Stimulated activated CD8-positive, alpha-beta memory T cell treated with anti-CD3 and anti-CD28 coated beads, Interleukin-15, amount 100 ng/mL, for 48 hours (primary cell): Measurements from ENCODE around the gene PDE12.
"Not testable (repeated sequence)": the region's sequence is repeated elsewhere in the genome, so short reads cannot be mapped to it uniquely, and the experiment has no call there.

Source experiments
- DNase-seq, 2 donors: peaks; one replicate each; pipeline ENCODE4 v3.0.0-alpha.2; 2020; ENCODE audit warnings: low read depth in 2 of 2

Gene PDE12

DNA sequence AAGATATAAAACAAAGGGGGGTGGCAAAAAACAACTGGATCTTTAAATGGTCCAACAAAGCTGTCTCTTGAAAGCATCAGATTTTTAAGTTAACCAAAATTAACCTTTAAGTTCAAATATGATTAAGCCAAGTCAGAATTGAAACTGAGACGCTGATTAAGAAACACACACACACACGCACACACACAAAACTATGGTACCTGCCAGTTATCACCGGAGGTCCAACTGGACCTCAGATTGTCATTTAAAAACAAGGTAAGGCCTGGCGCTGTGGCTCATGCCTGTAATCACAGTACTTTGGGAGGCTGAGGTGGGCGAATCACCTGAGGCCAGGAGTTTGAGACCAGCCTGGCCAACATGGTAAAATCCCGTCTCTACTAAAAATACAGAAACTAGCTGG lies 30.7 kb downstream of the PDE12 start:
- no peak for DNase-seq

DNA sequence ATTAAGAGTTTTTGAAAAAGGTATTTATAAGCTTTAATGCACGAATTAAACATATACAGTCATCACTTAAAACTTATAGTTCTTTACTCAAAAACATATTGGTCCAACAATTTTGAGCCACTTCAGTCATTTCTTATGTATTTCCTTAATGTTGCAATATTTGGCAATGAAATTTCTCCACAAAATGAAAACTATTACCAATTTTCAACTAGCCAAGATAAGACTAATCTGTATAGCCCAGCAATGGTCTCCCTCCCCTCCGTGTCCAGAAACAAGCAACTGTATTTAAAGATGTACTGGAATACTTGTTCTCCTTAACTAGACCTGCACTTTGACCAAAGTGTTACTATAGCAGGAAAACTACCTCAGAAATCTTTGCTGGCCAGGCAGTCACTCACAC lies 31.8 kb downstream of the PDE12 start:
- no peak for DNase-seq

DNA sequence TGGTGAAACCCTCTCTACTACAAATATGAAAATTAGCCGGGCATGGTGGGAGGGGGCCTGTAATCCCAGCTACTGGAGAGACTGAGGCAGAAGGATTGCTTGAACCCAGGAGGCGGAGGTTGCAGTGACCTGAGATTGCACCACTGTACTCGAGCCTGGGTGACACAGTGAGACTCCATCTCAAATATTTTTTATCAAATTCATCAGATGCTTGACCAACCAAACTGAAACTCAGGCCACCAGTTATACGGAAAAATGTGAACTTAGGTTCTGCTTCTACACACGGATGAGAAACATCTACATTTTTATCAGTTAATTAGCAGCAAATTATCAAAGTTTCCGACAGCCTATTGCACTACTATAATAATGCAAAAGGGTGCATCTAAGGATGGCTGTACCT lies 36.2 kb downstream of the PDE12 start:
- DNase-seq: no peak

DNA sequence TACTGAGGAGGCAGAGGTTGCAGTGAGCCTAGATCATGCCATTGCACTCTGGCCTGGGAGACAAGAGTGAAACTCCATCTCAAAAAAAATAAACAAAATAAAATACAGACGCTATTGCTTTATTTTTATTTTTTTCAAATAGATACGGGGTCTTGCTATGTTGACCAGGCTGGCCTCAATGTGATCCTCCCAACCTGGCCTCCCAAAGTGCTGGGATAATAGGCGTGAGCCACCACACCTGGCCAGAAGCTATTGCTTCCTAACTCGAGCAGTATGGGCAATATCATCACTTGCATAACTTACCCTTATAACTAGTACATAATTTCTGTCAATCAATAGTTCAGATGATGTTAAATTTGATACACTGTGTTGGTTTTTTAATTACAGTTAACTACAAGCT lies 38.1 kb downstream of the PDE12 start:
- no peak for DNase-seq

DNA sequence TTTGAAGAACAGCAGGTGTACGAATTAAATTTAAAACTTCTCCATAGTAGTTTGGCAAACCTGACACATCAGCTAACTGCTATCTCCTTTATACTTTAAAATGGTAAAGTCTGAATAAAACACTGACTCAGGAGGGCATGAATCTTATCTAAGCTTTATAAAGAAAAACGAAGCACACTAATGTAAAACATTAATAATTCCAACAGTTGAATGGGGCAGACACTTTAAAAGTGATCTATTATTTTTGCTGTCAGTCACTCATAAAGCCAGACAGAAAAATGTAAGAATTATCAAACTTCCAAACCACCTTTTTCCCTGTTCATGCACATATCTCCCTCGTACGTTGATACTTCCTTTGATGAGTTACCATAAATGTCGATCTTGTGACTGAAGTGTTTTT lies 38.5 kb downstream of the PDE12 start:
- DNase-seq: no peak

DNA sequence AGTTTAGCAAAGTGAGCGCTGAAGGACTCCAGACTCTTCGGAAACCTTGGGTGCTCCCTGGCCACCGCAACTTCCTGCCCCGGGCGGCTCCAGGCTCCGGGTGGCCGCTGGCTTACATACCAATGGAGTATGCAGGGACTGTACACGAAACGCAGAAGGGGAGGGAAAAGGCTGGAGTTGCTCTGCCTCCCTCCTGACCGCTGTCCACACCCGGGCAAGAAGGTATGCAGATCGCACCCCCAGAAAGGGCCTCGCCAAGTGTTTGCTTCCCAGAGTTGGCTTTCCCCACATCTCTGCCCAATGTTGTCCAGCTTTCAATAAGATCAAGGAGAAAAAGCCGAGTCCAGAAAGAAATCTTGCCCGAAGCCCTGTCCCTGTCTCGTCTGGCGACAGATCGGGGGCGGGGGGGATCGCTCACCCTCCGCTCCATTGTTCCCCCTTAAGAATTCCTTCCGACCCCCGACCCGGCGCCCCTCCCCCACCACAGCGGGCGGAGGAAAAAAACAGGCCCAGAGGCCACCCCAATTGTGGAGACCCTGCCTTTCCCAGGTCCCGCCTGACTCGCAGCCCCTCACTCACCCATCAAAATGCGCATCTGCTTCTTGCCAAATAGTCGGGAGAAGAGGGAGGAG lies 40.5 kb downstream of the PDE12 start:
- DNase-seq: peak; percentile 41 to 52

DNA sequence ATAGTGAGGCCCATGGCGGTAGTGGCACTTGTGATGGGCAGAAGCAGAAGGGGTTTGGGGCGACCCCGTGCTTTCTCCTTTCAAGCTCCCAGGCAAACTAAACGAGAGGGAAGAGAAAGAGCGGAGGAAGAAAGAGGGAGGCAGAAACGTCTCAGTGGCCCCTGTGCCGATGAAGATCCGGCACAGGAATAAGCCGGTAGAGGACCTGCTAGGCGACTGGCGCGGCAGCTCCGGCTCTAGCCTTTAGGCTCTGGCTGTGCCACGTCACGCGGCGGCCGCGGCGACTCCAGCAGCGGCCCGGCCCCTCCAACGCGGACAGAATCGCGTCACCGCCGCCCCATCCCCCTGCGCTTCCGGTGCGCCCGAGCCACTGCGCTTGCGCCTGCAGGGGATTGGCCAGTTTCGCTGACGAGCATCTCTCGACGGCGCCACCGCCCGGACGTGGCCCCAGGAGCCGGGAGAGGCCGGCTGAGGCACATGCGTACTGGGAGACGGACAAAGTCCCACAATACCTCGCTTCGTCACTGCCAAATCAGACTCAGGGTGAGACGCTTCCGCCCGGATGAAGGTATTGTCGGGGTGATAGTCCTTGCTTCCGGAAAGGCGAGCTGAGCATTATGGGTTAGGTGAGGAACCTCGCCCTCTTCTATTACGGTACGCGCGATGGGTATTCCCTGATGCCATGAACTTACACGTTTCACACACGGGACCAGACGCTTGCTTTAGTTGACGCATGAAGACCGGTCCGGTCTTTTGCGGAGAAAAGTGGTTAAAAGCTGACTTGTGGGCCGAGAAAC lies 41.3 kb downstream of the PDE12 start, which contains the start of gene ARF4:
ARF4 (minus strand) TSS at position 218 of the 797 bp plus-strand sequence; CDS start at position 14, 204 bp downstream.
- peak; percentile 100 for DNase-seq

DNA sequence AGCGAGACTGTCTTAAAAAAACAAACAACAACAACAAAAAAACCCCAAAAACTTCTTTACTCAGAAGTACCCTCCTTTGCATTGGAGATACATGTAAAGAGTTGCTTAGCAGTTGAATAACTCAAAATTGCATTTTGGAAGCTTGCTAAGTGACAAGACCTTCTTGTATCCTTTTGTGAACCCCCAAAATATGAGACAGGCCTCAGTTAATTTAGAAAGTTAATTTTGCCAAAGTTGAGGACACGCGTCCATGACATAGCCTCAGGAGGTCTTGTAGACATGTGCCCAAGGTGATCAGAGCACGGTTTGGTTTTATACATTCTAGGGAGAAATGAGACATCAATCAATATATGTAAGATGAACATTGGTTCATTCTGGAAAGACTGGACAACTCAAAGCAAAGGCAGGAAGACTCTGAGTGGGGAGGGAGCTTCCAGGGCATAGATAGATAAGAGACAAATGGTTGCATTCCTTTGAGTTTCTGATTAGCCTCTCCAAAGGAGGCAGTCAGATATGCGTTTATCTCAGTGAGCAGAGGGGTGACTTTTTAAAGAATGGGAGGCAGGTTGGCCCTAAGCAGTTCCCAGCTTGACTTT lies 42.8 kb downstream of the PDE12 start:
- no peak for DNase-seq

DNA sequence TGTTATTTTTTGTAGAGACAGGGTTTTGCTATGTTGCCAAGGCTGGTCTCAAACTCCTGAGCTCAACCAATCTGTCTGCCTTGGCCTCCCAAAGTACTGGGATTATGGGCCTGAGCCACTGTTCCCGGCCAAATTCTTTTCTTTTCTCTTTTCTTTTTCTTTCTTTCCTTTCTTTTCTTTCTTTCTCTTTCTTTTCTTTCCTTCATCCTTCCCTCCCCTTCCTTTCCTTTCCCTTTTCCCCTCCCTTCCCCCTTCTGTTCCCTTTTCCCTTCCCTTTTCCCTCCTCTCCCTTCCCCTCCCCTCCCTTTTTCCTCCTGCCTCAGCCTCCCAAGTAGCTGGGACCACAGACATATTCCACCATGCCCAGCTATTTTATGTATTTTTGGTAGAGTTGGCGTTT lies 44.1 kb downstream of the PDE12 start:
- DNase-seq: no peak

DNA sequence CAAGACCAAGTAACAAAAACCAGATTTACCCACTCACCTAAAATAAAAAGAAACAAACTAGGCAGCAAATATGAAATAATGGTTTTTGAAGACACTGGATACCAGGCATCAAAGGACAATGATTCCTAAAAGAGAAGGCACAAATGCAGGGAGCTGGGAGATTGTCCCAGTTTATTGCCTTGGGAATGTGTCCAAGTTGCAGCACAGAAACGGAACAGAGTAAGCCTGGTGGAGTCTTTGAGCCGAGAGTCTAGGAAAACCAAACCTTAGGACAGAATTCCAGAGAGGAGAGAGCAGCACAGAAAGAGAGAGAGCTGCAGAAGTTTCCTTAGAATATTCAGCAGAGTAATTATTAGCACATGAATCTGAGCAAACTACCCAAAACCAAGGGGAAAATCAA lies 48.9 kb downstream of the PDE12 start:
- DNase-seq: no peak

DNA sequence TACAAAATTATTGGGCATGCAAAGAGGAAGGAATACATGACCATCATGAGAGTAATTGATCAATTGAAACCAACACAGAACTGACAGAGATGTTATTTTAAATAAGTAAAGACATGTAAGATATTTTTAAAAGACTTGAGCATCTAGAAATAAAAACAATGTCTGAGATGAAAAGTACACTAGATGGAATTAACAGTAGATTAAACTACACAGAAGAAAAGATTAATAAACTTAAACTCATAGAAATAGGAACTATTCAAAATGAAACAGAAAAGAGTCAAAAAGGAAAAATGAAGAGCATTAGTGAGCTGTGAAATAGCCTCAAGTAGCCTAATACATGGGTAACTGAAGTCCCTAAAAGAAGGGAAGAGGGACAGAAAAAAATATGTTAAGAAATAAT lies 49.6 kb downstream of the PDE12 start:
- no peak for DNase-seq

DNA sequence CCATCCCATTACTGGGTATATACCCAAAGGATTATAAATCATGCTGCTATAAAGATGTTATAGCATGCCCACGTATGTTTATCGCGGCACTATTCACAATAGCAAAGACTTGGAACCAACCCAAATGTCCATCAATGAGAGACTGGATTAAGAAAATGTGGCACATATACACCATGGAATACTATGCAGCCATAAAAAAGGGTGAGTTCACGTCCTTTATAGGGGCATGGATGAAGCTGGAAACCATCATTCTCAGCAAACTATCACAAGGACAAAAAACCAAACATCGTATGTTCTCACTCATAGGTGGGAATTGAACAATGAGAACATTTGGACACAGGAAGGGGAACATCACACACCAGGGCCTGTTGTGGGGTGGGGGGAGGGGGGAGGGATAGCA lies 55.8 kb downstream of the PDE12 start:
- not testable (repeated sequence) for DNase-seq

DNA sequence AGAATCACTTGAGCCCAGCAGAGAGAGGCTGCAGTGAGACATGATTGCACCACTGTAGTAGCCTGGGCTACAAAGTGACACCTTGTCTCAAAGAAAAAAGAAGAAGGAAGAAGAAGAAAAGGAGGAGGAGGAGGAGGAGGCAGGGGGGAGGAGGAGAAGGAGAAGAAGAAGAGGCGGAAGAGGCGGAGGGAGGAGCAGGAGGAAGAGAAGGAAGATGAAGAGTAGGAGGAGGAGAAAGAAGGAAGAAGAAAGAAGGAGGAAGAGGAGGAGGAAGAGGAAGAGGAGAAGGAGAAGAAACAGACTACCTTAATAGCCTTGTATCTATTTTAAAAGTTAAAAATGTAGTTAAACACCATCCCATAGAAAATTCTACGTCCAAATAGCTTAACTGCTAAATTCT lies 60.2 kb downstream of the PDE12 start:
- DNase-seq: no peak
